Ascending aorta (tissue), 2 donors: ENCODE results near the gene MMAA. TPM values are rescaled to one million over a fixed set of nuclear protein-coding genes. Genes with fewer than 3 reads are reported as not detected.
A peak's percentile ranks its signal among the peaks of the same experiment; 100 is the strongest.
"Not testable (repeated sequence)": the region's sequence is repeated elsewhere in the genome, so short reads cannot be mapped to it uniquely, and the experiment has no call there.

ENCODE experiments used
- DNase-seq, 2 donors: peaks; one replicate each; pipeline ENCODE4 v3.0.0-alpha.2; 2019; ENCODE audit warnings: low spot score in 2 of 2
- H3K27ac ChIP-seq, 2 donors: fragments of 200-600 bp; sonication (generic); one replicate each; pipeline ENCODE4 v1.5.1; 2016 to 2017; ENCODE audit warnings: mild to moderate bottlenecking in 1 of 2
- H3K27me3 ChIP-seq: fragments of 200-600 bp; sonication (generic); one replicate; pipeline ENCODE4 v1.5.1; 2017
- H3K36me3 ChIP-seq, 2 donors: fragments of 200-600 bp; sonication (generic); one replicate each; pipeline ENCODE4 v1.5.1; 2016
- H3K4me1 ChIP-seq, 2 donors: fragments of 200-600 bp; sonication (generic); one replicate each; pipeline ENCODE4 v1.5.1; 2016 to 2017; ENCODE audit warnings: mild to moderate bottlenecking in 1 of 2
- H3K4me3 ChIP-seq, 2 donors: fragments of 200-600 bp; sonication (generic); one replicate each; pipeline ENCODE4 v1.5.1; 2016 to 2017; ENCODE audit warnings: mild to moderate bottlenecking in 1 of 2
- H3K9me3 ChIP-seq, 2 donors: fragments of 200-600 bp; sonication (generic); one replicate each; pipeline ENCODE4 v1.5.1; 2016
- intact Hi-C: fragments of 100-400 bp; cut with DNase I; formaldehyde crosslinking; loops from one replicate; pipeline ENCODE4 v1.15.1; 2023
- total RNA-seq: library from RNA; depleted of rRNA; stranded (reverse); fragments of >200 nt; gene quantifications from one replicate; pipeline ENCODE4 v1.1.0, GENCODE V29; 2016
- TF ChIP-seq, protein P1 (sequence below), 3 experiments: fragments of 200-600 bp in 2 of 3; fragments of 450-650 bp in 1 of 3; sonication (generic) in 2 of 3; IDR thresholded peaks; one replicate each; pipeline ENCODE4 v1.5.1; 2016 to 2019; ENCODE audit warnings: antibody characterized with exemption in 3 of 3, mild to moderate bottlenecking in 1 of 3, moderate library complexity in 1 of 3

MMAA gene
- total RNA-seq, 1 donor from 2014 or later: 3.9 TPM

GRCh38 chr4:145614233-145614610, 5.0 kb upstream of the MMAA start:
- DNase-seq: no peak
- Histone ChIP-seq H3K4me3 (no peak overlapping the region), H3K9me3 (no peaks in the 10 kb centered on the region), H3K36me3 (no peaks in the 10 kb centered on the region), H3K27me3 (no peaks in the 10 kb centered on the region), H3K4me1 (peaks cover 0 to 3% of the 10 kb centered on the region in 2 donors), H3K27ac (no peak overlapping the region)
- intact Hi-C loops: loop anchor here (5.0 to 10.0 kb wide), 2 partner anchors 397 to 1439 kb away; no protein-coding TSS in a partner anchor
- TF ChIP-seq, protein P1, sequence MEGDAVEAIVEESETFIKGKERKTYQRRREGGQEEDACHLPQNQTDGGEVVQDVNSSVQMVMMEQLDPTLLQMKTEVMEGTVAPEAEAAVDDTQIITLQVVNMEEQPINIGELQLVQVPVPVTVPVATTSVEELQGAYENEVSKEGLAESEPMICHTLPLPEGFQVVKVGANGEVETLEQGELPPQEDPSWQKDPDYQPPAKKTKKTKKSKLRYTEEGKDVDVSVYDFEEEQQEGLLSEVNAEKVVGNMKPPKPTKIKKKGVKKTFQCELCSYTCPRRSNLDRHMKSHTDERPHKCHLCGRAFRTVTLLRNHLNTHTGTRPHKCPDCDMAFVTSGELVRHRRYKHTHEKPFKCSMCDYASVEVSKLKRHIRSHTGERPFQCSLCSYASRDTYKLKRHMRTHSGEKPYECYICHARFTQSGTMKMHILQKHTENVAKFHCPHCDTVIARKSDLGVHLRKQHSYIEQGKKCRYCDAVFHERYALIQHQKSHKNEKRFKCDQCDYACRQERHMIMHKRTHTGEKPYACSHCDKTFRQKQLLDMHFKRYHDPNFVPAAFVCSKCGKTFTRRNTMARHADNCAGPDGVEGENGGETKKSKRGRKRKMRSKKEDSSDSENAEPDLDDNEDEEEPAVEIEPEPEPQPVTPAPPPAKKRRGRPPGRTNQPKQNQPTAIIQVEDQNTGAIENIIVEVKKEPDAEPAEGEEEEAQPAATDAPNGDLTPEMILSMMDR (IDR thresholded peaks at IDR 0.05): no peak

DNA sequence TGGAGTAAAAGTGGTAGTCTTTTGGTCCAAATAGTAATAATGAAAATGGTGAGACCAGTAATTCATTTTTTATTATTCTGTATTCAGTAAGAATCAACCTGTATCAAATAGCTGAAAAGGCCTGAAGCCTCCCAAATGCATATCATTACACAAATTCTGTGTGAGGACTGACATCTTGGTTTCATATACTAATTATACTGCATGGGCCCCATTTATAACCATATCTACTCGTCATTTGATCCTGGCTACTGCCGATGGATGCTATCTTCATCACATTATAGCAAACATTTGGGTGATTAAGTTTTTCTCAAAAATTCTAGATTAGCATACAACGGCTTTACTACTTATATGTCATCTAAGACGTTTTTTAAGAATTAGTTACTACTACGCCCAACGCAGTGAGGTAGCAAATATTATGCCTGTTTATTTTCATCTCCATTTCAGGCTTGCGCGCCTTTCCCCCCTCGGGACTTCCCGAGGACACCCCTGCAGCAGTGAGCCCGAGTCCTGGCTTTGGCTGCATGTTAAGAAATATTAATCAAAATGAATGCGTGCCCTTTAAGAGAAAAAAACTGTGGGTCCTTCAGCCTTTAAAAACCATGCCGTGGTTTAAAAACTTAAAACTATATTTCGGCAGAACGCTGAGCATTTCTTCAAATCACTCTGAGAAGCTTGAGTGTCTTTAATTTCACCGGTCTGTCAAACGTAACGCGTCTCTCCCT, 814 bp upstream of the MMAA start:
- H3K9me3 ChIP-seq: no peaks in the 10 kb centered on the region
- TF ChIP-seq, protein P1 (IDR thresholded peaks at IDR 0.05): no peak
- H3K4me3 ChIP-seq: peak overlapping the region; percentile 78 to 89
- no peaks in the 10 kb centered on the region for H3K36me3 ChIP-seq
- peak in 1 of 2 donors; percentile 66 for DNase-seq
- intact Hi-C loops: loop anchor here (2.0 to 10.0 kb wide), 6 partner anchors 118 to 1444 kb away; partner anchors contain the start of genes LSM6, SLC10A7 and SMAD1
- peaks cover 0 to 5% of the 10 kb centered on the region in 2 donors for H3K4me1 ChIP-seq
- no peaks in the 10 kb centered on the region for H3K27me3 ChIP-seq
- peak overlapping the region; percentile 95 to 98 for H3K27ac ChIP-seq

DNA sequence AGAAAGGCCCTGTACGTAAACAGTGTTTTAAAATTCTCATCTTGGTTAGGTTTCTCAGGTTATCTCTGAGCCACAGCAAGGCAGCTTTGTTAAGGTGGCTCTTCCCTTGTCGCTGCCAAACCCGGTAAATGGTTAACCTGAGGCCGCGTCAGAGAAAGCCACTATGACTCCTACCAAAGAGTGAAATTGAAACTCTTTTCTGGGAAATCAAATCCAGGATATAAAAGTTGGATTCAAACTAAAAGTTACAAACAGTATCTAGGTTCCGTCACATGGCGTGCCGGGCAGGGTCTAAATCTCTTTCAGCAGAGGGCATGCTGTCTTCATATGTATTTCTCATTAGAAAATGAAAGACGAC, 433 bp downstream of the MMAA start:
- H3K4me3 ChIP-seq: peak overlapping the region; percentile 78 to 89
- peak overlapping the region; percentile 95 to 98 for H3K27ac ChIP-seq
- TF ChIP-seq, protein P1 (IDR thresholded peaks at IDR 0.05): no peak
- intact Hi-C loops: loop anchor here (1.0 to 10.0 kb wide), 7 partner anchors 117 to 1445 kb away; partner anchors contain the start of genes LSM6, SLC10A7 and SMAD1
- peak in 1 of 2 donors; percentile 66 for DNase-seq
- no peaks in the 10 kb centered on the region for H3K36me3 ChIP-seq
- H3K4me1 ChIP-seq: peaks cover 0 to 5% of the 10 kb centered on the region in 2 donors
- no peaks in the 10 kb centered on the region for H3K9me3 ChIP-seq
- H3K27me3 ChIP-seq: no peaks in the 10 kb centered on the region

- H3K9me3 ChIP-seq, H3K4me1 ChIP-seq, H3K4me3 ChIP-seq, H3K27ac ChIP-seq, H3K36me3 ChIP-seq, H3K27me3 ChIP-seq, DNase-seq: not testable (repeated sequence)
- intact Hi-C loops: loop anchor here (2.0 kb wide), 1 partner anchor 265 kb away; no protein-coding TSS in a partner anchor
These were observed 2.9 kb downstream of the MMAA start for GRCh38 chr4:145622067-145622466.

DNA sequence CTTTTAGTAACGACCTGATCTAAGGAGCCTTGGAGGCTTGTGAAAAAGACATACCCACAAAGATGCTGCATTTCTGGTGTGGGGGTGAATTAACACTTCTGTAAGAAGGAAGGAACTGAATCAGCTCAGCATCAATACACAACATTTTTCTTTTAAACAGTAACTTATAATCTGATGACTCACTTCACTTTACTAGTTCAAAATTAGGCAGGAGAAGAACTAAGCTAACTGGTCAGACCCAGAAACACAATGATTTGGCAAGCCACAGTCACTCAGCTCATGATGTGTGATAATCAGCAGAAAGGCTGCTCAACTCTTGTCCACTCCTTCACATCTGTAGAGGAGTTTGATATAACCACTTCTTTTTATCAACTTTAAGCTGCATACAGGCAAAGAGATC, 4.6 kb downstream of the MMAA start:
- Histone ChIP-seq H3K9me3 (no peaks in the 10 kb centered on the region), H3K27ac (no peak overlapping the region), H3K36me3 (no peaks in the 10 kb centered on the region), H3K27me3 (no peaks in the 10 kb centered on the region), H3K4me3 (no peak overlapping the region), H3K4me1 (peaks cover 0 to 2% of the 10 kb centered on the region in 2 donors)
- intact Hi-C loops: loop anchor here (2.0 kb wide), 1 partner anchor 263 kb away; no protein-coding TSS in a partner anchor
- DNase-seq: no peak
- TF ChIP-seq, protein P1 (IDR thresholded peaks at IDR 0.05): no peak
